HG02938 (cell line): ENCODE measurements around the gene DGKA.

ENCODE experiments used
- ATAC-seq: cut with Tn5 transposase; IDR thresholded peaks from one replicate; pipeline ENCODE4 v1.9.1; 2021; ENCODE audit warnings: mild to moderate bottlenecking, moderate library complexity; ENCODE audit not compliant: unreplicated experiment

Gene DGKA

GRCh38 chr12:55931317-55931779, 386 bp downstream of the DGKA start:
- ATAC-seq = no peak

GRCh38 chr12:55931780-55932550, 1.0 kb downstream of the DGKA start:
- ATAC-seq = no peak

DNA sequence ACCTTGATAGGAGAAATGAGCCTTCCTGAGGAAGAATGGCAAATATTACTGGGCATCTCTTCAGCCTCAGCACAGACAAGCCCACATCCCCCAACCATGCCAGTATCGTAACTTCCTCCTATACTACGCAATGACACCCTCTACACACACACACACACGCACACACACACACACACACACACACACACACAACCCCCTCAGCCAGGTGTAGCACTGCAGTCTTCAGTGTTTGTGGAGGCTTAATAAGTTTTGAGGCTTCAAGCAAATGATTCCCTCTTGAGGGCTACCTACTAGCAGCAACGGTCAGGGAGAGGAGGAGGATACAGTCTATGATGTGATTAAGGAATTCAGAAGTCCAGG, 1.6 kb downstream of the DGKA start:
- no peak for ATAC-seq

DNA sequence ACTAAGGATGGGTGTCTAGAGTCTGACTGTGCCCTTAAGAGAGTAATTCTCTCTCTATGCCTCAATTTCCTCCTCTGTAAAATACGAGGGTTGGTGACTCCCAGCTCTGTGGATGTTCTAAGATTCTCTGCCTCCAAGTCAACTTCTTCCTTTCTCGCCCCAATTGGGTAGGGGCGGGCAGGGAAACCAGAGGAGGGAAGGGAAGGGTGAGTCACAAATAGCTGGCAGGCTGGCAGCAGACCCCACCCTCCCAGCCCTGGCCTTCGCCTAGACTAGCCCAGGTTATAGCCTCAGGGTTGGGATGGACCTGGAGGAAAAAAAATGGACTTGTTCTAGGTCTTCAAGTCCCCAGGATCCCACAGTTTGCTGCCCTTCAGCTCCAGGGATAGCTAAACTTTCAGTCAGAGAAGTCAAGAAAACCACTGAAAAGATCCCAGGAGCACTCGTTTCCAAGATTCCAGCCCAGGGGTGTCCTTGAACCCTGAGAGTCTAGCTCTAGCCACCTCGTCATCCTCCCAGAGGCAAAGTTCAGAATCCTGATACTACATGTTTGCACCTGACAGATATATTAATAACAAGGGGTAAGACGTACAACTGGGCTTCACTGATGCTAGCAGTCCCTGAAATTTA, 2.3 kb downstream of the DGKA start:
- ATAC-seq = no peak

DNA sequence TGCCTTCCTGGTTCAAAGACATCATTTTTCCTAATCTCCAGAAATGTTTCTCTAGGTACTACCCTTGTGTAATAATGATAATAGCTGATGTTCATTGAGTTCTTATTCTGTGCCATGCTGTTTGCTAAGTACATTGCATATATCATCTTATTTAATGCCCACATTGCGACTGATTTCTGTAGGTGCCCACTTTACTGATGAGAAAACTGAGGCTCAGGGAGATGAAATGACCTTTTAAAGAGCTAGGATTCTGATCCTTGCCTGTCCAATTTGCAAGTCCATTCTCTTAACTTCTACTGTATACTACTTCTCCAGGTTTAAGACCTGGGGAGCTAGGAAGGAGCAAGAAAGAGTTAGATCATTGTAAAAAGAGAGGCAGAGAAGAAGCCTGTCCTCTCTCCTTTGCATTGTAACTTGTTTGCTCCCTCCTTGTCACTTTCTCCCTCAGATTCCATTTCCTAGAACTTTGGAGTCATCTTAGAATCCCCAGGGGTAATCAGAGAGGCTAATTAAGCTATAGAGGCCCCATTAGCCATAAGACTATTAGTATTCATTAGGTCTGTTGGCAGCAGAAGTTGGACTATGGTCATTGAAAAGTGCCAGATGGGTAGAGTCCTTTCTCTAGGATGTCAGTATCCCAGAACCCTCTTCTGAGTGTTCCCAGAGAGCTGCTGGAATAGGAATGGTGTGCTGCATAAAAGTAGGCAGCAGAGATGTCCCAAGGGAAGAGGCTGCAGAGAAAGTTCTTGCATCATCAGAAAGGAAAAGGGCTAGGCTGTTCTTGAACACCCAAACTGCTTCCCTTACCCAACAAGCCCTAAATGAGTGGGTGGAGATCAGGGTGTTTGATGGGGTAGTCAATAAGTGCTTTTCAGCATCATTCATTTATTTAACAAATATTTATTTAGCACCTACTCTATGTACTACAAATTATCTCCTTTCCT, 3.1 kb downstream of the DGKA start:
- no peak for ATAC-seq

DNA sequence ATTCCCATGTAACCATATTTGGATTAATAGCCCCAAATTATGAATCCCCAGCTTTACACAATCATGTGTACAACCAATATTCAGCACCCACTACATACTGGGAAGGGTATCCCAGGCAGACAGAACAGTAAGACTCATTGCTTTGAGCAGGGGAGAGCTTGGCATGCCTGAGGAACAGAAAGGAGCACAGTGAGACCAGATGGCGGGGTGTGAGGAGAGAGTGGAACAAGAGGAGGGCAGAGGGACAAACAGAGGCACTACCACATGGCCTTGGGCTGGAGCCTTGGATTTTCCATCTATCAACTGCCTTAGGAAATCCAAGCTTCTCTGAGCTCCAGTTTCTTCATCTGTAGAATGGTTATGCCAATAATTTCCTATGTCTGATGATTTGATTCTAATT, 3.8 kb downstream of the DGKA start:
- ATAC-seq = no peak

GRCh38 chr12:55935738-55936151, 4.8 kb downstream of the DGKA start:
- no peak for ATAC-seq

- no peak for ATAC-seq
Observed at GRCh38 chr12:55937981-55938380, 7.0 kb downstream of the DGKA start.

GRCh38 chr12:55938826-55939501, 8.0 kb downstream of the DGKA start:
- no peak for ATAC-seq

GRCh38 chr12:55940065-55940732, 9.2 kb downstream of the DGKA start:
- peak; percentile 98 for ATAC-seq

GRCh38 chr12:55942055-55942454, 11.1 kb downstream of the DGKA start:
- no peak for ATAC-seq

DNA sequence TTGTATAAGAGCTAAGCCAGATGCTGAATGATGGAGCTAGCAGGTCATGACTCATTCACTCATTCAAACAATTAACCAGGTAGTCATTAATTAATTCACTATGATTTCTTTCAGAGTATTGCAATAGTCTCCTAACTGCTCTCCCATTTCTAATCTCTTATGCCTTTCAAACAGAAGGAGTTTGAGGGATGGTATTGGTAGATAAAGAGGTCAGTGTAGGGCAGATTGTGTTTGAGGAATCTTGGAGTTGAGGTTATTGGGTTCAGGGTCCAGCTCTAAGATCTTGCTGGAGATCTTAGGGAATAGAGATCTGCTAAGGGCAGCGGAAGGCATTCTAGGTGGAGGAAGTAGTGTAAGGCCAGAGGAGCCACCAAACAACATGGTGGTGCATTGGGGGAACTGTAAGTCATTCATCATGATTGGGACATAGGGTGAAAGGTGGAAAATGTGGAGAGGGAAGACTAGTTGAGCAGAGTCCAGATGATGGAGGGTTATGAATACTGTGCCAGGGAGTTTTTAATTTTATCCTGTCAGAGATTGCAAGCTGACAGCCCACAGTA, 11.7 kb downstream of the DGKA start:
- no peak for ATAC-seq

DNA sequence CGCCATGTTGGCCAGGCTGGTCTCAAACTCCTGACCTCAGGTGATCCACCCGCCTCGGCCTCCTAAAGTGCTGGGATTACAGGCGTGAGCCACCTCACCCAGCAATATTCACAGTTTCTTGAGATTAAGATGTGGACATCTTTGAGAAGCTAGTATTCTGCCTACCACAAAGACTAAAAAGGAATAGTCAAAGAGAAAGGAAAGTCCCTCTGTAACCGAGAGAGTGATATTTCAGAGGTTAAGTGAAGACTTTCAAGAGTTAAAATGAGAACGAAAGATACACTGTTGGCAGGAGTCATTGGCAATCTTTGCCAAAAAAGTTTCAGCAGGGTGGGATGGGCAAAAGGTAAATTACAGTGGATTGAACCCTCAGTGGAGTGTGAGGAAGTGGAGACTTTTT, 15.6 kb downstream of the DGKA start:
- no peak for ATAC-seq

- ATAC-seq = no peak
Observed at GRCh38 chr12:55955344-55955743, 24.4 kb downstream of the DGKA start.

- no peak for ATAC-seq
Observed at GRCh38 chr12:55955800-55956508, 25.0 kb downstream of the DGKA start.

DNA sequence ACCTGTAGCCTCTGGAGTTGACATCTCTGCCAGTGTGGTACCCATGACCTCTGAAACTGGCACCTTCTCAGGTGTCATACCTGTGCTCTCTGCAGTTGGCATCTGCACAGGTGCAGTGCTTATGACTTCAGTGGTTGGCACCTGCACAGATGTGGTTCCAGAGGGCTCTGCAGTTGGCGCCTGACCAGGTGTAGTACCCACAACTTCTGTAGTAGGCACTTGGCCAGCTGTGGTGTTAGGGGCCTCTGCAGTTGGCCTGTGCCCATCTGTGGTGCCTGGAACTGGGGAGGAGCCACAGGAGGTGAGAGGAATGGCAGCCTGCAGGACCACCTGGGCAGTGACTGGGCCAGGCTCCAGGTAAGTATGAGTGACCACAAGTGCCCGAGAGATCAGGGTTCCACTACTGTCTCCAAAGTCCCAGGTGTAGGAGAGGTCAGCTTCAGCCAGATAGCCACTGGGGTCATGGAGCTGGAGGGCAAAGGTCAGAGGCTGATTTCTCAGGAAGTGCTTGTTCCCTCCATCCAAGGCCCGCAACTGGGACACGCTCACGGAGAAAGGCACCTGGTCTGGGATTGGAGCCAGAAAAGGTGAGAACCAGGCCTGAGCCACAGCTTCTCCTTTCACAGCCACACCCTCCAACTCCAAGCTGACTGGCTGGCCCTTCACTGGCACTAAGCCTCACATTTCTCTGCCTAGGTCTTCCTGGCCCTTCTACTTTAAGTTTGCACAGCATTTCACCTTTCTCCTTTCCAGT, 26.3 kb downstream of the DGKA start:
- ATAC-seq = no peak

DNA sequence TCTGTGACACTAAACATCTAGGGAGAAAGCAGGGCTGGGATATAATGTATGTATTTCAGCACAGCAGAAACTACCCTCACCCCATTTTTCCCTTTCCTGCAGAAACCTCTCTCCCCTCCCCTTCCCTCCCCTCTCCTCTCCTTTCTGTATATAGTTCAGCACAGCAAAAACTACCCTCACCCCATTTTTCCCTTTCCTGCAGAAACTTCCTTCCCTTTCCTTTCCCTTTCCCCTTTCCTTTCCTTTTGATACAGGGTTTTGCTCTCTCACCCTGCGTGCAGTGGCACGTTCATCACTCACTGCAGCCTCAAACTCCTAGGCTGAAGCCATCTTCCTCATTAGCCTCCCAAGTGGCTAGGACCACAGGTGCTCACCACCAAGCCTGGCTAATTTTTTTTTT, 32.8 kb downstream of the DGKA start:
- no peak for ATAC-seq

DNA sequence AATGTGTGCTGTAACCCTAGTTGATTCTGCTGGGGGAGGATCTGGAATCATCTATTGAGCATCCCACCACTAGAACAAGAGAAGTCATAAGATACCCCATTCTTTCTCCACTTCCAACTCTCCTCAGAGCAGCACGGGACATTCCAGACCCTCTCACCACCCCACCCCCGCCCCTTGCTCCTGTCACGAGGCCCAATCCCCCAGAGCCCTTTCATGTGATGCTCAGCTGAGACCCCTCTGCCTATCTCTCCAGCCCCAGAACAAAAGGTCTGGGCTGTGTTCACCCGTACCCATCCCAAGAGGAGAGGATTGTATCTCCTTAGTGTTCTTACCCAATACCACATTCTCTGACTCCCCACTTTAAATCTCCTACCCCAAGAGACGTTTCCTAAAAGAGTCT, 34.3 kb downstream of the DGKA start:
- ATAC-seq = no peak

- peak; percentile 18 for ATAC-seq
Observed at GRCh38 chr12:55965941-55966407, 35.0 kb downstream of the DGKA start, which contains the start of gene PMEL. PMEL (minus strand) TSS chr12:55966042; CDS start chr12:55966011, 31 bp downstream.
